Breast epithelium (tissue), 4 donors: ENCODE data around the gene C1orf53. TPM values are rescaled to one million over a fixed set of nuclear protein-coding genes. Genes with fewer than 3 reads are reported as not detected.
"Not testable (repeated sequence)": the region's sequence is repeated elsewhere in the genome, so short reads cannot be mapped to it uniquely, and the experiment has no call there.

Experiments used
- DNase-seq, 2 donors: peaks; one replicate each; pipeline ENCODE4 v3.0.0-alpha.2; 2019; ENCODE audit warnings: low spot score in 2 of 2
- H3K27ac ChIP-seq, 2 donors: fragments of 200-600 bp; sonication (generic) in 1 of 2; one replicate each; pipeline ENCODE4 v1.5.1; 2016 to 2019; ENCODE audit warnings: mild to moderate bottlenecking in 1 of 2
- H3K27me3 ChIP-seq, 2 donors: fragments of 200-600 bp; sonication (generic) in 1 of 2; one replicate each; pipeline versions ENCODE4 v1.5.1 to v1.6.0; 2017 to 2019; ENCODE audit warnings: control low read depth in 1 of 2, mild to moderate bottlenecking in 1 of 2
- H3K36me3 ChIP-seq: fragments of 200-600 bp; one replicate; pipeline ENCODE4 v1.5.1; 2019
- H3K4me1 ChIP-seq, 2 donors: fragments of 200-600 bp; sonication (generic); one replicate each; pipeline ENCODE4 v1.5.1; 2016 to 2019; ENCODE audit warnings: control low read depth in 1 of 2
- H3K4me3 ChIP-seq, 3 donors: fragments of 200-600 bp; sonication (generic); 1 replicate in 2 of 3; 2 replicates in 1 of 3; pipeline ENCODE4 v1.5.1; 2016 to 2019; ENCODE audit warnings: mild to moderate bottlenecking in 3 of 3, moderate library complexity in 2 of 3
- H3K9me3 ChIP-seq, 2 donors: fragments of 200-600 bp; sonication (generic) in 1 of 2; one replicate each; pipeline ENCODE4 v1.5.1; 2016 to 2019; ENCODE audit warnings: control low read depth in 1 of 2
- CTCF ChIP-seq, 3 donors: fragments of 450-650 bp; IDR thresholded peaks; one replicate each; pipeline ENCODE4 v1.5.1; 2016 to 2017; ENCODE audit warnings: antibody characterized with exemption in 3 of 3, mild to moderate bottlenecking in 3 of 3, moderate library complexity in 3 of 3
- POLR2A ChIP-seq: fragments of 450-650 bp; IDR thresholded peaks from one replicate; pipeline ENCODE4 v1.6.1; 2016; ENCODE audit warnings: antibody characterized with exemption, mild to moderate bottlenecking, moderate library complexity
- POLR2AphosphoS5 ChIP-seq, 3 donors: sonication (generic); formaldehyde crosslinking; IDR thresholded peaks; one replicate each; pipeline ENCODE4 v1.6.1; 2017; ENCODE audit warnings: antibody characterized with exemption in 3 of 3
- intact Hi-C: fragments of 100-400 bp; cut with DNase I; formaldehyde crosslinking; loops from one replicate; pipeline ENCODE4 v1.15.1; 2023; ENCODE audit warnings: low total_unique reads
- total RNA-seq, 3 donors: library from RNA; depleted of rRNA; stranded (reverse); fragments of >200 nt; gene quantifications; one replicate each; pipeline ENCODE4 v1.1.0, GENCODE V29; 2016

C1orf53 gene
- total RNA-seq, 3 donors from 2014 or later = 2.0 to 2.6 (median 2.6) TPM

GRCh38 chr1:197942042-197942441 lies 39.6 kb downstream of the C1orf53 start:
- intact Hi-C loops = no loop called here
- Histone ChIP-seq H3K4me3 (no peak overlapping the region), H3K9me3 (no peaks in the 10 kb centered on the region), H3K27ac (no peak overlapping the region), H3K4me1 (no peaks in the 10 kb centered on the region), H3K36me3 (no peaks in the 10 kb centered on the region), H3K27me3 (no peaks in the 10 kb centered on the region)
- DNase-seq = no peak
- TF ChIP-seq POLR2AphosphoS5 (IDR thresholded peaks at IDR 0.05) = no peak
- no peak for TF ChIP-seq CTCF (IDR thresholded peaks at IDR 0.05)
- TF ChIP-seq POLR2A = no peak

- Histone ChIP-seq H3K27ac (no peak overlapping the region), H3K27me3 (no peaks in the 10 kb centered on the region), H3K4me1 (no peaks in the 10 kb centered on the region), H3K9me3 (no peaks in the 10 kb centered on the region), H3K4me3 (no peak overlapping the region), H3K36me3 (no peaks in the 10 kb centered on the region)
- TF ChIP-seq POLR2AphosphoS5 (IDR thresholded peaks at IDR 0.05) = no peak
- no peak for TF ChIP-seq CTCF (IDR thresholded peaks at IDR 0.05)
- no peak for TF ChIP-seq POLR2A
- intact Hi-C loops = no loop called here
- DNase-seq = no peak
These were observed 42.1 kb downstream of the C1orf53 start for GRCh38 chr1:197944485-197944884.

GRCh38 chr1:197948926-197949899 lies 46.8 kb downstream of the C1orf53 start:
- no peak overlapping the region for H3K4me3 ChIP-seq
- no peaks in the 10 kb centered on the region for H3K4me1 ChIP-seq
- DNase-seq = no peak
- H3K9me3 ChIP-seq = no peaks in the 10 kb centered on the region
- H3K27ac ChIP-seq = no peak overlapping the region
- intact Hi-C loops = loop anchor here (2.0 kb wide), 1 partner anchor 60 kb away; no protein-coding TSS in a partner anchor
- H3K27me3 ChIP-seq = no peaks in the 10 kb centered on the region
- TF ChIP-seq POLR2AphosphoS5 (IDR thresholded peaks at IDR 0.05) (no peak), POLR2A (no peak), CTCF (IDR thresholded peaks at IDR 0.05) (no peak)
- no peaks in the 10 kb centered on the region for H3K36me3 ChIP-seq

GRCh38 chr1:197951089-197951488 lies 48.7 kb downstream of the C1orf53 start:
- no peak overlapping the region for H3K4me3 ChIP-seq
- no peak for DNase-seq
- H3K27ac ChIP-seq = no peak overlapping the region
- intact Hi-C loops = no loop called here
- TF ChIP-seq POLR2A (no peak), CTCF (IDR thresholded peaks at IDR 0.05) (no peak), POLR2AphosphoS5 (IDR thresholded peaks at IDR 0.05) (no peak)
- no peaks in the 10 kb centered on the region for H3K9me3 ChIP-seq
- no peaks in the 10 kb centered on the region for H3K4me1 ChIP-seq
- no peaks in the 10 kb centered on the region for H3K27me3 ChIP-seq
- H3K36me3 ChIP-seq = no peaks in the 10 kb centered on the region

- DNase-seq = no peak
- Histone ChIP-seq H3K9me3 (no peaks in the 10 kb centered on the region), H3K36me3 (no peaks in the 10 kb centered on the region), H3K4me3 (no peak overlapping the region), H3K27me3 (no peaks in the 10 kb centered on the region), H3K27ac (no peak overlapping the region), H3K4me1 (no peaks in the 10 kb centered on the region)
- intact Hi-C loops = no loop called here
- TF ChIP-seq POLR2AphosphoS5 (IDR thresholded peaks at IDR 0.05) (no peak), POLR2A (no peak), CTCF (IDR thresholded peaks at IDR 0.05) (no peak)
These were observed 49.3 kb downstream of the C1orf53 start for GRCh38 chr1:197951617-197952175.

GRCh38 chr1:197953472-197953871 lies 51.0 kb downstream of the C1orf53 start:
- H3K4me1 ChIP-seq, H3K27ac ChIP-seq, H3K36me3 ChIP-seq, H3K27me3 ChIP-seq, intact Hi-C loops, H3K4me3 ChIP-seq, DNase-seq, H3K9me3 ChIP-seq: not testable (repeated sequence)
